ENCODE results near the gene SPAG16. TPM values are rescaled to one million over a fixed set of nuclear protein-coding genes. Genes with fewer than 3 reads are reported as not detected.

Gene SPAG16
- total RNA-seq, 1 experiment from 2014 or later = 0.30 TPM

GRCh38 chr2:214104219-214104618 lies 820.0 kb downstream of the SPAG16 start:
- TF ChIP-seq, protein P1, sequence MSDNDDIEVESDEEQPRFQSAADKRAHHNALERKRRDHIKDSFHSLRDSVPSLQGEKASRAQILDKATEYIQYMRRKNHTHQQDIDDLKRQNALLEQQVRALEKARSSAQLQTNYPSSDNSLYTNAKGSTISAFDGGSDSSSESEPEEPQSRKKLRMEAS (IDR thresholded peaks at IDR 0.05) = no peak
- TF ChIP-seq, protein P2, sequence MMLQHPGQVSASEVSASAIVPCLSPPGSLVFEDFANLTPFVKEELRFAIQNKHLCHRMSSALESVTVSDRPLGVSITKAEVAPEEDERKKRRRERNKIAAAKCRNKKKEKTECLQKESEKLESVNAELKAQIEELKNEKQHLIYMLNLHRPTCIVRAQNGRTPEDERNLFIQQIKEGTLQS (IDR thresholded peaks at IDR 0.05) = no peak
- TF ChIP-seq SIN3A (IDR thresholded peaks at IDR 0.05; ENCODE audit: low read depth) (no peak), CEBPB (IDR thresholded peaks at IDR 0.05; ENCODE audit: low read depth) (no peak), POLR2AphosphoS5 (IDR thresholded peaks at IDR 0.05; ENCODE audit: low read depth, low read length) (no peak), ZFX (IDR thresholded peaks at IDR 0.05) (no peak), RAD21 (IDR thresholded peaks at IDR 0.05; ENCODE audit: low read depth) (no peak), JUND (IDR thresholded peaks at IDR 0.05) (no peak), EGR1 (IDR thresholded peaks at IDR 0.05; ENCODE audit: low read depth) (no peak), ELF1 (IDR thresholded peaks at IDR 0.05; ENCODE audit: borderline replicate concordance, low read depth) (no peak)
- TF ChIP-seq, protein P3, sequence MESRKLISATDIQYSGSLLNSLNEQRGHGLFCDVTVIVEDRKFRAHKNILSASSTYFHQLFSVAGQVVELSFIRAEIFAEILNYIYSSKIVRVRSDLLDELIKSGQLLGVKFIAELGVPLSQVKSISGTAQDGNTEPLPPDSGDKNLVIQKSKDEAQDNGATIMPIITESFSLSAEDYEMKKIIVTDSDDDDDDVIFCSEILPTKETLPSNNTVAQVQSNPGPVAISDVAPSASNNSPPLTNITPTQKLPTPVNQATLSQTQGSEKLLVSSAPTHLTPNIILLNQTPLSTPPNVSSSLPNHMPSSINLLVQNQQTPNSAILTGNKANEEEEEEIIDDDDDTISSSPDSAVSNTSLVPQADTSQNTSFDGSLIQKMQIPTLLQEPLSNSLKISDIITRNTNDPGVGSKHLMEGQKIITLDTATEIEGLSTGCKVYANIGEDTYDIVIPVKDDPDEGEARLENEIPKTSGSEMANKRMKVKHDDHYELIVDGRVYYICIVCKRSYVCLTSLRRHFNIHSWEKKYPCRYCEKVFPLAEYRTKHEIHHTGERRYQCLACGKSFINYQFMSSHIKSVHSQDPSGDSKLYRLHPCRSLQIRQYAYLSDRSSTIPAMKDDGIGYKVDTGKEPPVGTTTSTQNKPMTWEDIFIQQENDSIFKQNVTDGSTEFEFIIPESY (IDR thresholded peaks at IDR 0.05; ENCODE audit: extremely low read depth, insufficient replicate concordance, low read length) = no peak
- BruUV-seq (replicated peaks) = no TSS peak
- no peak overlapping the region for H3K27ac ChIP-seq (ENCODE audit: low read depth, low read length)
- H3K9ac ChIP-seq (ENCODE audit: low read length) = no peak overlapping the region
- no peaks in the 10 kb centered on the region for H3K27me3 ChIP-seq (ENCODE audit: insufficient read depth, low read length)
- no peak overlapping the region for H3K4me3 ChIP-seq (replicated peaks in 1 of 2; ENCODE audit: low read depth in 1 of 2, low read length in 2 of 2)
- CTCF ChIA-PET = no interaction called here
- no peak overlapping the region for H3K4me2 ChIP-seq (ENCODE audit: low read length)
- H2AFZ ChIP-seq (ENCODE audit: low read depth, low read length, poor library complexity, severe bottlenecking) = no peak overlapping the region
- RAD21 ChIA-PET (ENCODE audit: low non-redundant PET in 1 of 2, low total read pairs in 2 of 2, uncharacterized antibody in 2 of 2, unreplicated experiment in 2 of 2) = no interaction called here
- POLR2A ChIA-PET = no interaction called here
- H3K9me3 ChIP-seq (ENCODE audit: control insufficient read depth in 1 of 2, insufficient read depth in 1 of 2, low read depth in 1 of 2, low read length in 2 of 2) = no peaks in the 10 kb centered on the region
- H3K79me2 ChIP-seq (ENCODE audit: insufficient read depth, low read length) = no peaks in the 10 kb centered on the region
- no peaks in the 10 kb centered on the region for H3K36me3 ChIP-seq (ENCODE audit: control insufficient read depth in 1 of 2, insufficient read depth in 2 of 2, low read length in 2 of 2)
- no peaks in the 10 kb centered on the region; a peak in 1 of 4 replicates for H3K4me1 ChIP-seq (ENCODE audit: control insufficient read depth in 1 of 2, insufficient read depth in 2 of 2, low read length in 2 of 2)
- DNase-seq (ENCODE audit: low read depth, low spot score) (no peak), ATAC-seq (peak; percentile 60; the same call in 1 of the 2 replicates)
- H3K9me2 ChIP-seq (ENCODE audit: insufficient read depth) = no peaks in the 10 kb centered on the region
- intact Hi-C loops (cut with micrococcal nuclease) = no loop called here
- no peaks in the 10 kb centered on the region for H4K20me1 ChIP-seq (ENCODE audit: insufficient read depth)
